Esophagus muscularis mucosa (tissue), 4 donors: ENCODE measurements around the gene CSMD2. TPM values are rescaled to one million over a fixed set of nuclear protein-coding genes. Genes with fewer than 3 reads are reported as not detected.

Experiments
- DNase-seq: peaks from one replicate; pipeline ENCODE4 v3.0.0-alpha.2; 2017; ENCODE audit errors: extremely low spot score
- H3K27ac ChIP-seq, 4 donors: fragments of 200-600 bp; sonication (generic); replicated peaks in 1 of 4; 1 replicate in 3 of 4; 2 replicates in 1 of 4; pipeline ENCODE4 v1.5.1; 2016 to 2019; ENCODE audit warnings: mild to moderate bottlenecking in 1 of 4
- H3K27me3 ChIP-seq, 4 donors: fragments of 200-600 bp; sonication (generic); one replicate each; pipeline versions ENCODE4 v1.5.1 to v1.6.0; 2016 to 2019
- H3K36me3 ChIP-seq, 4 donors: fragments of 200-600 bp; sonication (generic); one replicate each; pipeline ENCODE4 v1.5.1; 2016 to 2019
- H3K4me1 ChIP-seq, 4 donors: fragments of 200-600 bp; sonication (generic); one replicate each; pipeline ENCODE4 v1.5.1; 2016 to 2019
- H3K4me3 ChIP-seq, 4 donors: fragments of 200-600 bp; sonication (generic); 1 replicate in 2 of 4; 2 replicates in 2 of 4; pipeline ENCODE4 v1.5.1; 2016 to 2019; ENCODE audit warnings: mild to moderate bottlenecking in 4 of 4, moderate library complexity in 1 of 4
- H3K9me3 ChIP-seq, 4 donors: fragments of 200-600 bp; sonication (generic); 1 replicate in 3 of 4; 2 replicates in 1 of 4; pipeline ENCODE4 v1.5.1; 2016 to 2019
- CTCF ChIP-seq, 3 experiments: fragments of 200-600 bp in 2 of 3; fragments of 450-650 bp in 1 of 3; sonication (generic) in 2 of 3; IDR thresholded peaks; one replicate each; pipeline ENCODE4 v1.5.1; 2017 to 2019; ENCODE audit warnings: antibody characterized with exemption in 3 of 3, mild to moderate bottlenecking in 2 of 3, moderate library complexity in 1 of 3
- EP300 ChIP-seq: sonication (generic); formaldehyde crosslinking; IDR thresholded peaks from one replicate; pipeline ENCODE4 v1.6.1; 2017; ENCODE audit warnings: antibody characterized with exemption
- POLR2A ChIP-seq: fragments of 450-650 bp; IDR thresholded peaks from one replicate; pipeline ENCODE4 v1.6.1; 2017; ENCODE audit warnings: antibody characterized with exemption, moderate library complexity, mild to moderate bottlenecking, low read depth
- POLR2AphosphoS5 ChIP-seq, 2 donors: sonication (generic); formaldehyde crosslinking; IDR thresholded peaks; one replicate each; pipeline ENCODE4 v1.6.1; 2017; ENCODE audit warnings: antibody characterized with exemption in 2 of 2
- WGBS: methylation state at CpG from one replicate; pipeline ENCODE4 v1.1.5; 2018; 5-methylcytosine and 5-hydroxymethylcytosine counted together
- intact Hi-C: fragments of 100-400 bp; cut with DNase I; formaldehyde crosslinking; loops from one replicate; pipeline ENCODE4 v1.15.1; 2023
- total RNA-seq, 4 donors: library from RNA; depleted of rRNA; stranded (reverse); fragments of >200 nt; gene quantifications; one replicate each; pipeline versions ENCODE4 v1.1.0 to v1.2.1, GENCODE V29; 2016

CSMD2 gene
- total RNA-seq, 4 donors from 2014 or later = 0.26 to 0.75 (median 0.37) TPM

DNA sequence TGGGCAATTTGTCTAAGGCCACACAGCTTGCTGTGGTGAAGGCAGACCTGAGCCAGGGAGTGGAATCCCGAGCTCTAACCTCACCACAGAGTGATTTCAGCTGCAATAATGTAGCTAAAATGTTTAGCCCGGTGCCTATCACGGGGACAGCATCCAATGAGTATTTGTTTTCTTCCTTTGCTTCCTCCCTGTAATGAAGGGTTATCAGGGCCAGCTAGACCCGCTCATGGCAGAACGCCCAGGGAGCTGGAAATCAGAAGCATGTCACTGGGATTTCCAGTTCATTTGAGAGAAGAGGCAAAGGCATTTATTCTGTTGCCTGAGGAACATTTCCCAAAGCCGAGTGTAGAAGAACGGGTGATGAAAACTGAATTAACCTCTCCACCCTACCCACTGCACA, 509.5 kb downstream of the CSMD2 start:
- TF ChIP-seq POLR2A (no peak), EP300 (no peak), POLR2AphosphoS5 (IDR thresholded peaks at IDR 0.05) (no peak), CTCF (IDR thresholded peaks at IDR 0.05) (no peak)
- H3K27ac ChIP-seq = no peak overlapping the region
- 78% methylated on average over 7 of the region's 7 CpGs for WGBS
- H3K36me3 ChIP-seq = no peaks in the 10 kb centered on the region
- no peak for DNase-seq
- intact Hi-C loops = no loop called here
- H3K4me3 ChIP-seq = no peak overlapping the region
- peaks cover 0 to 12% (median 9%) of the 10 kb centered on the region in 4 donors for H3K4me1 ChIP-seq
- H3K9me3 ChIP-seq = no peaks in the 10 kb centered on the region
- peaks cover 0 to 8% (median 0%) of the 10 kb centered on the region in 4 donors for H3K27me3 ChIP-seq

- no peak overlapping the region for H3K4me3 ChIP-seq
- intact Hi-C loops = no loop called here
- peaks cover 0 to 8% (median 0%) of the 10 kb centered on the region in 4 donors for H3K27me3 ChIP-seq
- H3K27ac ChIP-seq = no peak overlapping the region
- peaks cover 0 to under 1% (median 0%) of the 10 kb centered on the region in 4 donors for H3K4me1 ChIP-seq
- TF ChIP-seq EP300 = no peak
- TF ChIP-seq POLR2A = no peak
- TF ChIP-seq POLR2AphosphoS5 (IDR thresholded peaks at IDR 0.05) = no peak
- TF ChIP-seq CTCF (IDR thresholded peaks at IDR 0.05) = peak in 1 of 3 experiments; percentile 12
- no peaks in the 10 kb centered on the region for H3K36me3 ChIP-seq
- WGBS = 64% methylated on average over 7 of the region's 7 CpGs
- H3K9me3 ChIP-seq = no peaks in the 10 kb centered on the region
- DNase-seq = no peak
Observed at GRCh38 chr1:33654267-33654834, 510.7 kb downstream of the CSMD2 start.

DNA sequence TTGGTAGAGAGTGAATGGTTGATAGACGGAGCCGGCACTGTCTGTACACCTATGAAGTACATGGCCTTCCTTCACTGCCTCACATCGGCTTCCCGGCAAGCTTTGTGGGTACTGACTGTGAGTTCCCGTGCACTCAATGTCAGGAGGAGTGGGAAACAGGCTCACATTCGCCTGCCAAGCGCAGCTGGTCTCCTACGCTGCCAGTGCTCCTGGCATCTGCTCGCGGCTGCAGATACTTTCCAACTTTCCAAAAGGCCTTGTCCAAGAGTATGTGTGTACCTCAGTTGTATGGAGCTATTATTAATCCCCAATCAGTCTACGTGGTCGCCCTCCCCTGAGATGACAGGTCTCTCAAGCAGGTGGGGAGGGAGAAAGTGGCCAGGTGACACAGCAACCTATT, 511.8 kb downstream of the CSMD2 start:
- 88% methylated on average over 12 of the region's 12 CpGs for WGBS
- Histone ChIP-seq H3K9me3 (peaks cover 0 to 5% (median 2%) of the 10 kb centered on the region in 4 donors), H3K4me3 (no peak overlapping the region), H3K4me1 (no peaks in the 10 kb centered on the region), H3K36me3 (no peaks in the 10 kb centered on the region), H3K27ac (no peak overlapping the region), H3K27me3 (peaks cover 0 to 8% (median 0%) of the 10 kb centered on the region in 4 donors)
- intact Hi-C loops = no loop called here
- DNase-seq = no peak
- TF ChIP-seq CTCF (IDR thresholded peaks at IDR 0.05) (no peak), POLR2A (no peak), POLR2AphosphoS5 (IDR thresholded peaks at IDR 0.05) (no peak), EP300 (no peak)

DNA sequence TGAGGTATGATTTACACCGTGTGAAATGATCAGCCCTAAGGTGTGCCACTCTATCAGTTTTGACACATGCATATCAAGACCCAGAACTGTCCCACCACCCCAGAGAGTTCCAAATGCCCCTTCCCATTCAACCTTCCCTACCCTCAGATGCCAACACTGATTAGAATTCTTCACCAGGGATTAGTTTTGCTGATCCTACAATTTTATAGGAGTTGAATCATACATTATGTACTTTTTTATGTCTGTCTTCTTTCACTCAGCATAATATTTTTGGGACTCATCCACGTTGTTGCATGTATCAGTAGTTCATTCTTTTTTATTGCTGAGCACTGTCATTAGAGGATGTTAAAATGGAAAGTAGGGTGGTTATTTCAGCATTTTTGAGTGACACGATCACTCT, 514.3 kb downstream of the CSMD2 start:
- peaks cover 0 to 11% (median 2%) of the 10 kb centered on the region in 4 donors for H3K9me3 ChIP-seq
- no peak overlapping the region for H3K4me3 ChIP-seq
- peaks cover 0 to 18% (median 0%) of the 10 kb centered on the region in 4 donors for H3K27me3 ChIP-seq
- H3K4me1 ChIP-seq = no peaks in the 10 kb centered on the region
- no peaks in the 10 kb centered on the region for H3K36me3 ChIP-seq
- WGBS = 84% methylated on average over 3 of the region's 3 CpGs
- intact Hi-C loops = no loop called here
- H3K27ac ChIP-seq = no peak overlapping the region
- TF ChIP-seq POLR2A (no peak), CTCF (IDR thresholded peaks at IDR 0.05) (no peak), POLR2AphosphoS5 (IDR thresholded peaks at IDR 0.05) (no peak), EP300 (no peak)
- no peak for DNase-seq

- WGBS = 92% methylated on average over 7 of the region's 7 CpGs
- DNase-seq = no peak
- H3K27ac ChIP-seq = no peak overlapping the region
Observed at GRCh38 chr1:33649759-33650158, 515.3 kb downstream of the CSMD2 start.

More at GRCh38 chr1:33649759-33650158, 515.3 kb downstream of the CSMD2 start:
- peaks cover 0 to 11% (median 2%) of the 10 kb centered on the region in 4 donors for H3K9me3 ChIP-seq
- H3K4me1 ChIP-seq = no peaks in the 10 kb centered on the region
- TF ChIP-seq EP300 (no peak), CTCF (IDR thresholded peaks at IDR 0.05) (no peak), POLR2AphosphoS5 (IDR thresholded peaks at IDR 0.05) (no peak)
- intact Hi-C loops = no loop called here
- H3K36me3 ChIP-seq = no peaks in the 10 kb centered on the region
- H3K27me3 ChIP-seq = peaks cover 0 to 18% (median 0%) of the 10 kb centered on the region in 4 donors
- no peak overlapping the region for H3K4me3 ChIP-seq
